OCI-LY1 (cell line): ENCODE measurements around the gene CDIPT.

Source experiments
- H2AFZ ChIP-seq: fragments of 200-600 bp; sonication (generic), shearing (Covaris generic); 2 replicates; pipeline ENCODE4 v1.6.0; 2014; ENCODE audit warnings: antibody characterized with exemption, mild to moderate bottlenecking, low read length
- H3F3A ChIP-seq: fragments of 200-600 bp; sonication (generic), shearing (Covaris generic); 2 replicates; pipeline ENCODE4 v1.6.0; 2014; ENCODE audit warnings: mild to moderate bottlenecking, antibody characterized with exemption, low read length, moderate library complexity; ENCODE audit not compliant: insufficient read depth
- H3K27ac ChIP-seq: fragments of 200-600 bp; sonication (generic); 2 replicates; pipeline ENCODE4 v1.5.1; 2014; ENCODE audit warnings: low read length, mixed run types, mild to moderate bottlenecking, low read depth; ENCODE audit not compliant: poor library complexity, severe bottlenecking
- H3K27me3 ChIP-seq: fragments of 200-600 bp; sonication (generic); 2 replicates; pipeline ENCODE4 v1.6.0; 2014; ENCODE audit warnings: antibody characterized with exemption, mild to moderate bottlenecking, low read length, moderate library complexity; ENCODE audit not compliant: insufficient read depth
- H3K36me3 ChIP-seq: fragments of 200-600 bp; sonication (generic); 2 replicates; pipeline ENCODE4 v1.6.1; 2014; ENCODE audit warnings: mild to moderate bottlenecking, antibody characterized with exemption, low read length, moderate library complexity, mixed read lengths; ENCODE audit not compliant: insufficient read depth
- H3K4me1 ChIP-seq: fragments of 200-600 bp; sonication (generic); 2 replicates; pipeline ENCODE4 v1.5.1; 2014; ENCODE audit warnings: mild to moderate bottlenecking, low read length, moderate library complexity; ENCODE audit not compliant: insufficient read depth, severe bottlenecking
- H3K4me2 ChIP-seq: fragments of 200-600 bp; sonication (generic), shearing (Covaris generic); 2 replicates; pipeline ENCODE4 v1.6.1; 2014; ENCODE audit warnings: low read length
- H3K4me3 ChIP-seq: fragments of 200-600 bp; sonication (generic); 2 replicates; pipeline ENCODE4 v1.5.1; 2014; ENCODE audit warnings: low read length, low read depth, mild to moderate bottlenecking, mixed read lengths; ENCODE audit not compliant: poor library complexity, severe bottlenecking
- H3K79me2 ChIP-seq: fragments of 200-600 bp; shearing (Covaris generic); 2 replicates; pipeline ENCODE4 v1.6.1; 2016; ENCODE audit warnings: mixed run types, low read length, mixed read lengths; ENCODE audit not compliant: insufficient read depth
- H3K9ac ChIP-seq: fragments of 200-600 bp; sonication (generic), shearing (Covaris generic); 2 replicates; pipeline ENCODE4 v1.6.1; 2014; ENCODE audit warnings: mild to moderate bottlenecking, low read length, mixed read lengths
- H3K9me2 ChIP-seq: fragments of 200-600 bp; sonication (generic), shearing (Covaris generic); 2 replicates; pipeline ENCODE4 v1.6.1; 2014; ENCODE audit warnings: low read depth, mild to moderate bottlenecking, low read length, mixed read lengths
- H3K9me3 ChIP-seq: fragments of 200-600 bp; shearing (Covaris generic); 2 replicates; pipeline ENCODE4 v1.6.1; 2014; ENCODE audit warnings: low read length, mixed read lengths
- H4K20me1 ChIP-seq: fragments of 200-600 bp; sonication (generic), shearing (Covaris generic); 2 replicates; pipeline ENCODE4 v1.6.0; 2016; ENCODE audit warnings: mild to moderate bottlenecking, low read length; ENCODE audit not compliant: insufficient read depth
- CTCF ChIP-seq: fragments of 200-600 bp; sonication (generic), shearing (Covaris generic); IDR thresholded peaks from 2 replicates; pipeline ENCODE4 v1.5.1; 2017; ENCODE audit warnings: mild to moderate bottlenecking, antibody characterized with exemption, low read length, moderate library complexity, mixed read lengths
- EZH2 ChIP-seq: fragments of 200-600 bp; sonication (generic), shearing (Covaris generic); IDR thresholded peaks from 2 replicates; pipeline ENCODE4 v1.8.0; 2017; ENCODE audit warnings: borderline replicate concordance, mixed run types, mild to moderate bottlenecking, antibody characterized with exemption, low read length, moderate library complexity, mixed read lengths

Gene CDIPT

GRCh38 chr16:29840240-29840639, 22.8 kb downstream of the CDIPT start:
- Histone ChIP-seq H3K36me3 (no peaks in the 10 kb centered on the region), H3K9ac (no peak overlapping the region)
- TF ChIP-seq EZH2 (no peak), CTCF (no peak)

GRCh38 chr16:29839822-29840221, 23.2 kb downstream of the CDIPT start:
- Histone ChIP-seq H3F3A (no peaks in the 10 kb centered on the region), H3K4me2 (no peak overlapping the region), H3K9ac (no peak overlapping the region), H3K36me3 (no peaks in the 10 kb centered on the region), H3K9me3 (no peaks in the 10 kb centered on the region), H3K9me2 (no peaks in the 10 kb centered on the region), H3K4me1 (no peaks in the 10 kb centered on the region), H3K27me3 (no peaks in the 10 kb centered on the region), H3K79me2 (no peaks in the 10 kb centered on the region), H3K27ac (no peak overlapping the region), H4K20me1 (no peaks in the 10 kb centered on the region), H2AFZ (no peak overlapping the region), H3K4me3 (no peak overlapping the region)
- no peak for TF ChIP-seq CTCF
- TF ChIP-seq EZH2: no peak

More at GRCh38 chr16:29840240-29840639, 22.8 kb downstream of the CDIPT start:
- no peak overlapping the region for H3K27ac ChIP-seq
- H2AFZ ChIP-seq: no peak overlapping the region
- no peaks in the 10 kb centered on the region for H3K27me3 ChIP-seq
- no peaks in the 10 kb centered on the region for H3K9me2 ChIP-seq
- H3K4me3 ChIP-seq: no peak overlapping the region
- H3K4me2 ChIP-seq: no peak overlapping the region
- H3K4me1 ChIP-seq: no peaks in the 10 kb centered on the region
- H3F3A ChIP-seq: no peaks in the 10 kb centered on the region
- H3K9me3 ChIP-seq: no peaks in the 10 kb centered on the region
- H4K20me1 ChIP-seq: no peaks in the 10 kb centered on the region
- no peaks in the 10 kb centered on the region for H3K79me2 ChIP-seq

- Histone ChIP-seq H3K4me3 (no peak overlapping the region), H3K4me2 (no peak overlapping the region), H3K79me2 (no peaks in the 10 kb centered on the region), H3K27ac (no peak overlapping the region), H3K9me2 (no peaks in the 10 kb centered on the region), H4K20me1 (no peaks in the 10 kb centered on the region), H2AFZ (no peak overlapping the region), H3F3A (no peaks in the 10 kb centered on the region), H3K9me3 (no peaks in the 10 kb centered on the region), H3K9ac (no peak overlapping the region), H3K4me1 (no peaks in the 10 kb centered on the region), H3K36me3 (no peaks in the 10 kb centered on the region), H3K27me3 (no peaks in the 10 kb centered on the region)
- TF ChIP-seq CTCF (no peak), EZH2 (no peak)
Measured at GRCh38 chr16:29837841-29838240, 25.2 kb downstream of the CDIPT start.
